ENCODE measurements around the gene GRID1.

DNA sequence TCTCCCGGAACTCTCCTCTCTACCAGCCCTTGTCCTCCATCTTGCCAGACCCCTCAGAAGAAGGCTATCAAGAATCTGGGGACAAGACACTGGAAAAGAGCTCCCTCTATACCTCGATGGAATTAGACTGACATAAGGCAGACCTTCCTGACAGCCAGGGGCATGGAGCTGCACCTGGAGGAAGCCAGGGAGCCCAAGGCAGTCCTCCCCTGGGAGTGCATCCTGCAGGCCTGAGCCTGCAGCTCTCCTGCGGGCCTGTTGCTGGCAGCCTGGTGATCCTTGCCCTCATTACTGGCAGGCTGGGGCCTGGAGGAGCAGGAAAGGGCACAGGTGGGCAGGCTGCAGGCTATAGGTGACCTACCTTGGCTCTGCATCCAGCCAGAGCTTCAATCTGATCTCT is 323.4 kb downstream of the GRID1 start:
- TF ChIP-seq, protein P1, sequence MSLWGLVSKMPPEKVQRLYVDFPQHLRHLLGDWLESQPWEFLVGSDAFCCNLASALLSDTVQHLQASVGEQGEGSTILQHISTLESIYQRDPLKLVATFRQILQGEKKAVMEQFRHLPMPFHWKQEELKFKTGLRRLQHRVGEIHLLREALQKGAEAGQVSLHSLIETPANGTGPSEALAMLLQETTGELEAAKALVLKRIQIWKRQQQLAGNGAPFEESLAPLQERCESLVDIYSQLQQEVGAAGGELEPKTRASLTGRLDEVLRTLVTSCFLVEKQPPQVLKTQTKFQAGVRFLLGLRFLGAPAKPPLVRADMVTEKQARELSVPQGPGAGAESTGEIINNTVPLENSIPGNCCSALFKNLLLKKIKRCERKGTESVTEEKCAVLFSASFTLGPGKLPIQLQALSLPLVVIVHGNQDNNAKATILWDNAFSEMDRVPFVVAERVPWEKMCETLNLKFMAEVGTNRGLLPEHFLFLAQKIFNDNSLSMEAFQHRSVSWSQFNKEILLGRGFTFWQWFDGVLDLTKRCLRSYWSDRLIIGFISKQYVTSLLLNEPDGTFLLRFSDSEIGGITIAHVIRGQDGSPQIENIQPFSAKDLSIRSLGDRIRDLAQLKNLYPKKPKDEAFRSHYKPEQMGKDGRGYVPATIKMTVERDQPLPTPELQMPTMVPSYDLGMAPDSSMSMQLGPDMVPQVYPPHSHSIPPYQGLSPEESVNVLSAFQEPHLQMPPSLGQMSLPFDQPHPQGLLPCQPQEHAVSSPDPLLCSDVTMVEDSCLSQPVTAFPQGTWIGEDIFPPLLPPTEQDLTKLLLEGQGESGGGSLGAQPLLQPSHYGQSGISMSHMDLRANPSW (CRISPR knock-in tag; conservative IDR thresholded peaks at IDR 0.05; ENCODE audit: low read depth): no peak
- TF ChIP-seq CREB1 (CRISPR knock-in tag; IDR thresholded peaks at IDR 0.05): no peak
- TF ChIP-seq, protein P2, sequence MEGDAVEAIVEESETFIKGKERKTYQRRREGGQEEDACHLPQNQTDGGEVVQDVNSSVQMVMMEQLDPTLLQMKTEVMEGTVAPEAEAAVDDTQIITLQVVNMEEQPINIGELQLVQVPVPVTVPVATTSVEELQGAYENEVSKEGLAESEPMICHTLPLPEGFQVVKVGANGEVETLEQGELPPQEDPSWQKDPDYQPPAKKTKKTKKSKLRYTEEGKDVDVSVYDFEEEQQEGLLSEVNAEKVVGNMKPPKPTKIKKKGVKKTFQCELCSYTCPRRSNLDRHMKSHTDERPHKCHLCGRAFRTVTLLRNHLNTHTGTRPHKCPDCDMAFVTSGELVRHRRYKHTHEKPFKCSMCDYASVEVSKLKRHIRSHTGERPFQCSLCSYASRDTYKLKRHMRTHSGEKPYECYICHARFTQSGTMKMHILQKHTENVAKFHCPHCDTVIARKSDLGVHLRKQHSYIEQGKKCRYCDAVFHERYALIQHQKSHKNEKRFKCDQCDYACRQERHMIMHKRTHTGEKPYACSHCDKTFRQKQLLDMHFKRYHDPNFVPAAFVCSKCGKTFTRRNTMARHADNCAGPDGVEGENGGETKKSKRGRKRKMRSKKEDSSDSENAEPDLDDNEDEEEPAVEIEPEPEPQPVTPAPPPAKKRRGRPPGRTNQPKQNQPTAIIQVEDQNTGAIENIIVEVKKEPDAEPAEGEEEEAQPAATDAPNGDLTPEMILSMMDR (IDR thresholded peaks at IDR 0.05): no peak
- TF ChIP-seq, protein P3, sequence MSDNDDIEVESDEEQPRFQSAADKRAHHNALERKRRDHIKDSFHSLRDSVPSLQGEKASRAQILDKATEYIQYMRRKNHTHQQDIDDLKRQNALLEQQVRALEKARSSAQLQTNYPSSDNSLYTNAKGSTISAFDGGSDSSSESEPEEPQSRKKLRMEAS (CRISPR knock-in tag; IDR thresholded peaks at IDR 0.05): no peak

Data from WTC11 (cell line).